ENCODE results near the gene VWA3B. TPM values are rescaled to one million over a fixed set of nuclear protein-coding genes. Genes with fewer than 3 reads are reported as not detected.

VWA3B gene
- total RNA-seq, 1 experiment from 2014 or later: not detected

- no peak overlapping the region for H2AK5ac ChIP-seq (ENCODE audit: insufficient read length, low read length)
- H3K56ac ChIP-seq (ENCODE audit: insufficient read length, low read depth, low read length): no peak overlapping the region
- H2AFZ ChIP-seq (ENCODE audit: low read length): no peak overlapping the region
- no peak overlapping the region for H3K4me2 ChIP-seq (ENCODE audit: insufficient read depth, insufficient read length, low read length)
- H3K23ac ChIP-seq (ENCODE audit: insufficient read length, low read depth, low read length): no peak overlapping the region
- H3K4ac ChIP-seq (ENCODE audit: low read depth, low read length): no peak overlapping the region
- no peak overlapping the region for H3K14ac ChIP-seq (ENCODE audit: insufficient read depth, low read length)
- no peak overlapping the region for H3K27ac ChIP-seq (ENCODE audit: insufficient read length, low read depth, low read length)
- no CpG with 5 or more reads among the region's 3 CpGs for WGBS (ENCODE audit: extremely low coverage, insufficient read length, low lambda C conversion rate)
- no peaks in the 10 kb centered on the region for H3K79me1 ChIP-seq (ENCODE audit: insufficient read depth, low read depth, low read length, poor library complexity, severe bottlenecking)
- peaks cover 63% of the 10 kb centered on the region for H3K27me3 Mint-ChIP-seq (ENCODE audit: low read depth)
- H4K8ac ChIP-seq (replicated peaks; ENCODE audit: insufficient read length, low read depth, low read length): no peak overlapping the region
- H2BK12ac ChIP-seq (ENCODE audit: insufficient read length, low read depth, low read length): no peak overlapping the region
- H3K4me3 Mint-ChIP-seq: no peak overlapping the region
- H4K91ac ChIP-seq (ENCODE audit: insufficient read length, low read depth, low read length): no peak overlapping the region
- H3T11ph ChIP-seq (ENCODE audit: low read length): no peak overlapping the region
- no peaks in the 10 kb centered on the region for H4K20me1 ChIP-seq (ENCODE audit: control insufficient read depth, insufficient read depth, insufficient read length)
- no peak overlapping the region for H2BK120ac ChIP-seq (ENCODE audit: low read depth, low read length, poor library complexity, severe bottlenecking)
- no peak overlapping the region for H4K5ac ChIP-seq (ENCODE audit: insufficient read length, low read depth, low read length)
- no peak overlapping the region for H2BK5ac ChIP-seq (ENCODE audit: insufficient read length, low read length)
- peaks cover 3 to 9% of the 10 kb centered on the region in 2 experiments; a peak in 2 of 4 replicates for H3K4me1 Mint-ChIP-seq
- no peak overlapping the region for H2BK15ac ChIP-seq (ENCODE audit: low read depth, low read length)
- H3K9ac ChIP-seq (ENCODE audit: extremely low read depth, insufficient read length, low read length): no peak overlapping the region
- TF ChIP-seq CTCF (conservative IDR thresholded peaks at IDR 0.05): no peak
- no peaks in the 10 kb centered on the region for H3K79me2 ChIP-seq (ENCODE audit: insufficient read depth, low read length)
- H3K23me2 ChIP-seq (ENCODE audit: insufficient read length, low read depth, low read length, poor library complexity, severe bottlenecking): peaks cover 8% of the 10 kb centered on the region
- no peaks in the 10 kb centered on the region for H3K4me1 ChIP-seq (ENCODE audit: insufficient read depth, low read length)
- H2BK20ac ChIP-seq (ENCODE audit: low read depth, low read length, poor library complexity, severe bottlenecking): no peak overlapping the region
- H3K27me3 ChIP-seq (ENCODE audit: insufficient read depth, low read length): peaks cover 6% of the 10 kb centered on the region; the same call in 1 of the 2 replicates
- H3K9me3 ChIP-seq (ENCODE audit: control insufficient read depth, low read depth, low read length): no peaks in the 10 kb centered on the region
- DNase-seq: no peak
- no peak overlapping the region for H3K27ac Mint-ChIP-seq
- no peaks in the 10 kb centered on the region; a peak in 1 of 5 replicates for H3K9me3 Mint-ChIP-seq
- no peaks in the 10 kb centered on the region for H3K36me3 Mint-ChIP-seq (ENCODE audit: insufficient read depth in 1 of 3, low read depth in 3 of 3)
- H3K18ac ChIP-seq (ENCODE audit: insufficient read length, low read depth, low read length): no peak overlapping the region
Measured at GRCh38 chr2:98084869-98085238, 2.1 kb upstream of the VWA3B start.
